Neural cell (in vitro differentiated cells): ENCODE results near the gene TMEM43. TPM values are rescaled to one million over a fixed set of nuclear protein-coding genes. Genes with fewer than 3 reads are reported as not detected.

ENCODE experiments used
- H2AFZ ChIP-seq: fragments of 200-600, 300-800 bp; sonication (generic), shearing (Covaris generic); 2 replicates; pipeline ENCODE4 v1.6.0; 2014; ENCODE audit warnings: low read depth, mild to moderate bottlenecking, antibody characterized with exemption, low read length, moderate library complexity
- H3F3A ChIP-seq: fragments of 200-600 bp; shearing (Covaris generic); 2 replicates; pipeline ENCODE4 v1.6.1; 2016; ENCODE audit warnings: mild to moderate bottlenecking, moderate library complexity, mixed read lengths, antibody characterized with exemption, low read length; ENCODE audit not compliant: insufficient read depth, poor library complexity, severe bottlenecking
- H3K27ac ChIP-seq: fragments of 200-600, 300-800 bp; sonication (generic), shearing (Covaris generic); 2 replicates; pipeline ENCODE4 v1.5.1; 2014; ENCODE audit warnings: mild to moderate bottlenecking, low read length, moderate library complexity
- H3K27me3 ChIP-seq: fragments of 300-800, 200-600 bp; sonication (generic), shearing (Covaris generic); 2 replicates; pipeline ENCODE4 v1.6.0; 2014; ENCODE audit warnings: mild to moderate bottlenecking, low read depth, low read length, moderate library complexity; ENCODE audit not compliant: insufficient read depth
- H3K36me3 ChIP-seq: fragments of 300-800, 200-600 bp; sonication (generic), shearing (Covaris generic); 2 replicates; pipeline ENCODE4 v1.5.1; 2014; ENCODE audit warnings: mild to moderate bottlenecking, antibody characterized with exemption, low read length, moderate library complexity; ENCODE audit not compliant: insufficient read depth
- H3K4me2 ChIP-seq: fragments of 300-800, 200-600 bp; sonication (generic), shearing (Covaris generic); 2 replicates; pipeline ENCODE4 v1.6.0; 2014; ENCODE audit warnings: mild to moderate bottlenecking, low read length
- H3K4me3 ChIP-seq: fragments of 300-800, 200-600 bp; sonication (generic), shearing (Covaris generic); 2 replicates; pipeline ENCODE4 v1.5.1; 2014; ENCODE audit warnings: mild to moderate bottlenecking, low read length, moderate library complexity
- H3K79me2 ChIP-seq: fragments of 200-600 bp; shearing (Covaris generic); replicated peaks from 2 replicates; pipeline ENCODE4 v1.6.0; 2014; ENCODE audit warnings: mild to moderate bottlenecking, low read length, moderate library complexity; ENCODE audit not compliant: insufficient read depth
- H3K9ac ChIP-seq: fragments of 300-800, 200-600 bp; sonication (generic), shearing (Covaris generic); 2 replicates; pipeline ENCODE4 v1.6.1; 2016; ENCODE audit warnings: mild to moderate bottlenecking, low read length, mixed read lengths
- H3K9me2 ChIP-seq: fragments of 200-600 bp; shearing (Covaris generic); 2 replicates; pipeline ENCODE4 v1.6.1; 2016; ENCODE audit warnings: mild to moderate bottlenecking, low read length, mixed read lengths; ENCODE audit not compliant: insufficient read depth
- H3K9me3 ChIP-seq: fragments of 200-600, 300-800 bp; sonication (generic), shearing (Covaris generic); 2 replicates; pipeline ENCODE4 v1.6.1; 2016; ENCODE audit warnings: mild to moderate bottlenecking, mixed run types, low read length, moderate library complexity, mixed read lengths
- H4K20me1 ChIP-seq: fragments of 200-600 bp; shearing (Covaris generic); 2 replicates; pipeline ENCODE4 v1.6.1; 2016; ENCODE audit warnings: mild to moderate bottlenecking, mixed run types; ENCODE audit not compliant: insufficient read depth
- EP300 ChIP-seq: fragments of 450-650 bp; conservative IDR thresholded peaks from 2 replicates; pipeline ENCODE4 v1.6.1; 2014; ENCODE audit warnings: antibody characterized with exemption, mild to moderate bottlenecking, moderate library complexity; ENCODE audit not compliant: poor library complexity, severe bottlenecking
- EZH2 ChIP-seq: fragments of 200-600, 300-800 bp; shearing (Covaris generic), sonication (generic); IDR thresholded peaks from 2 replicates; pipeline ENCODE4 v1.6.1; 2014; ENCODE audit warnings: antibody characterized with exemption, low read length, borderline replicate concordance, mild to moderate bottlenecking; ENCODE audit not compliant: insufficient read depth, poor library complexity, severe bottlenecking
- MXI1 ChIP-seq: fragments of 450-650 bp; conservative IDR thresholded peaks from 2 replicates; pipeline ENCODE4 v1.6.1; 2014; ENCODE audit warnings: antibody characterized with exemption, mild to moderate bottlenecking; ENCODE audit not compliant: poor library complexity, severe bottlenecking
- POLR2AphosphoS5 ChIP-seq: IDR thresholded peaks from 2 replicates; pipeline ENCODE4 v1.6.1; 2012
- RAD21 ChIP-seq: fragments of 450-650 bp; conservative IDR thresholded peaks from 2 replicates; pipeline ENCODE4 v1.6.1; 2014; ENCODE audit warnings: antibody characterized with exemption, mild to moderate bottlenecking, moderate library complexity
- SMC3 ChIP-seq: fragments of 450-650 bp; conservative IDR thresholded peaks from 2 replicates; pipeline ENCODE4 v1.6.1; 2014; ENCODE audit warnings: antibody characterized with exemption, mild to moderate bottlenecking, moderate library complexity; ENCODE audit not compliant: poor library complexity
- TAF1 ChIP-seq: IDR thresholded peaks from 2 replicates; pipeline ENCODE4 v1.6.1; 2012; ENCODE audit warnings: low read depth
- polyA plus RNA-seq: library from polyadenylated mRNA; depleted of rRNA; stranded (reverse); fragments of >200 nt; gene quantifications from 2 replicates; pipeline ENCODE4 v1.2.3, GENCODE V29; 2014
- TF ChIP-seq, protein P1 (sequence below): fragments of 450-650 bp; IDR thresholded peaks from 2 replicates; pipeline ENCODE4 v1.5.1; 2014; ENCODE audit warnings: antibody characterized with exemption, mild to moderate bottlenecking, moderate library complexity; ENCODE audit not compliant: poor library complexity, severe bottlenecking
- TF ChIP-seq, protein P2 (sequence below): IDR thresholded peaks from 2 replicates; pipeline ENCODE4 v1.6.1; 2012; ENCODE audit warnings: borderline replicate concordance

The TMEM43 gene
- polyA plus RNA-seq, 1 donor from 2014 or later = 61.3 TPM

DNA sequence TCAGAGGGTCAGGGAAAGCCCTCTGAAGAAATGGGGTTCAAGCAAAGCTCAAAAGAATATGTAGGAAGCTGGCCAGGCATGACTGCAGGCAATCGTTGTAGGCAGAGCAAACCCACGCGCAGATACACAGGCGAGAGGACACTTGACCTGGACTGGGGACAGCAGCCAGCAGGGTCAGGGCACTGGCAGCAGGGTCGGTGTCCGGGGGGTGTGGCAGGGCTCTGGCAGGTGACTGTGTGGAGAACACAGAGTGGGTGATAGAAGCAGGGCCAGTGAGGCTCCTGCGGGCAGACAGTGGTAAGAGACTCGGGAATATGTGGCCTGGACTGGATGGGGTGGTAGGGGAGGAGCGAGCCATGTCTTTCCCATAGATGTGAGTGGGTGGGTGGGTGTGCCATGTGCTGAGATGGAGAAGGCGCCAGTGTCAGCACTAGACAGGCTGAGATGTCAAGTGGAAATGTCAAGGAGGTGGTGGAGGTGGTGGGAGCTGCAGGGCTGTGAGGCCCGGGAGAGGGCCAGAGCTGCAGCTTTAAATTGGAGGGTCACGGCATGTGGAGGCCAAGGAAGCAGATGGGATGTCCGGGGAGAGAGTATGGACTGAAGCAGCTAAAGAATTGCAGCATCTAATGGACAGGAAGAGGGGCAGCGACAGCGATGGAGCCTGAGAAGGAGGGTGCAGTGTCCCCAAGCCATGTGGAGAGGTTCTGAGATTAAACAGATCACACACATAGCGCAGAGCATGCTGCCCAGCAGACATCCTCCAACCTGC lies 13.4 kb downstream of the TMEM43 start:
- no peaks in the 10 kb centered on the region for H4K20me1 ChIP-seq
- no peak overlapping the region for H3K9ac ChIP-seq
- no peaks in the 10 kb centered on the region for H3K27me3 ChIP-seq
- H2AFZ ChIP-seq = no peak overlapping the region
- H3K36me3 ChIP-seq = peaks cover 11% of the 10 kb centered on the region
- TF ChIP-seq, protein P1, sequence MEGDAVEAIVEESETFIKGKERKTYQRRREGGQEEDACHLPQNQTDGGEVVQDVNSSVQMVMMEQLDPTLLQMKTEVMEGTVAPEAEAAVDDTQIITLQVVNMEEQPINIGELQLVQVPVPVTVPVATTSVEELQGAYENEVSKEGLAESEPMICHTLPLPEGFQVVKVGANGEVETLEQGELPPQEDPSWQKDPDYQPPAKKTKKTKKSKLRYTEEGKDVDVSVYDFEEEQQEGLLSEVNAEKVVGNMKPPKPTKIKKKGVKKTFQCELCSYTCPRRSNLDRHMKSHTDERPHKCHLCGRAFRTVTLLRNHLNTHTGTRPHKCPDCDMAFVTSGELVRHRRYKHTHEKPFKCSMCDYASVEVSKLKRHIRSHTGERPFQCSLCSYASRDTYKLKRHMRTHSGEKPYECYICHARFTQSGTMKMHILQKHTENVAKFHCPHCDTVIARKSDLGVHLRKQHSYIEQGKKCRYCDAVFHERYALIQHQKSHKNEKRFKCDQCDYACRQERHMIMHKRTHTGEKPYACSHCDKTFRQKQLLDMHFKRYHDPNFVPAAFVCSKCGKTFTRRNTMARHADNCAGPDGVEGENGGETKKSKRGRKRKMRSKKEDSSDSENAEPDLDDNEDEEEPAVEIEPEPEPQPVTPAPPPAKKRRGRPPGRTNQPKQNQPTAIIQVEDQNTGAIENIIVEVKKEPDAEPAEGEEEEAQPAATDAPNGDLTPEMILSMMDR = no peak
- TF ChIP-seq RAD21 = no peak
- TF ChIP-seq TAF1 = no peak
- TF ChIP-seq SMC3 = no peak
- TF ChIP-seq EZH2 = no peak
- TF ChIP-seq, protein P2, sequence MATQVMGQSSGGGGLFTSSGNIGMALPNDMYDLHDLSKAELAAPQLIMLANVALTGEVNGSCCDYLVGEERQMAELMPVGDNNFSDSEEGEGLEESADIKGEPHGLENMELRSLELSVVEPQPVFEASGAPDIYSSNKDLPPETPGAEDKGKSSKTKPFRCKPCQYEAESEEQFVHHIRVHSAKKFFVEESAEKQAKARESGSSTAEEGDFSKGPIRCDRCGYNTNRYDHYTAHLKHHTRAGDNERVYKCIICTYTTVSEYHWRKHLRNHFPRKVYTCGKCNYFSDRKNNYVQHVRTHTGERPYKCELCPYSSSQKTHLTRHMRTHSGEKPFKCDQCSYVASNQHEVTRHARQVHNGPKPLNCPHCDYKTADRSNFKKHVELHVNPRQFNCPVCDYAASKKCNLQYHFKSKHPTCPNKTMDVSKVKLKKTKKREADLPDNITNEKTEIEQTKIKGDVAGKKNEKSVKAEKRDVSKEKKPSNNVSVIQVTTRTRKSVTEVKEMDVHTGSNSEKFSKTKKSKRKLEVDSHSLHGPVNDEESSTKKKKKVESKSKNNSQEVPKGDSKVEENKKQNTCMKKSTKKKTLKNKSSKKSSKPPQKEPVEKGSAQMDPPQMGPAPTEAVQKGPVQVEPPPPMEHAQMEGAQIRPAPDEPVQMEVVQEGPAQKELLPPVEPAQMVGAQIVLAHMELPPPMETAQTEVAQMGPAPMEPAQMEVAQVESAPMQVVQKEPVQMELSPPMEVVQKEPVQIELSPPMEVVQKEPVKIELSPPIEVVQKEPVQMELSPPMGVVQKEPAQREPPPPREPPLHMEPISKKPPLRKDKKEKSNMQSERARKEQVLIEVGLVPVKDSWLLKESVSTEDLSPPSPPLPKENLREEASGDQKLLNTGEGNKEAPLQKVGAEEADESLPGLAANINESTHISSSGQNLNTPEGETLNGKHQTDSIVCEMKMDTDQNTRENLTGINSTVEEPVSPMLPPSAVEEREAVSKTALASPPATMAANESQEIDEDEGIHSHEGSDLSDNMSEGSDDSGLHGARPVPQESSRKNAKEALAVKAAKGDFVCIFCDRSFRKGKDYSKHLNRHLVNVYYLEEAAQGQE = no peak
- no peak for TF ChIP-seq MXI1
- TF ChIP-seq POLR2AphosphoS5 = no peak
- TF ChIP-seq EP300 = no peak
- H3K4me2 ChIP-seq = no peak overlapping the region
- H3F3A ChIP-seq = no peaks in the 10 kb centered on the region
- H3K9me2 ChIP-seq = no peaks in the 10 kb centered on the region
- H3K9me3 ChIP-seq = no peaks in the 10 kb centered on the region
- H3K4me3 ChIP-seq = no peak overlapping the region
- H3K27ac ChIP-seq = no peak overlapping the region
- H3K79me2 ChIP-seq = no peaks in the 10 kb centered on the region

DNA sequence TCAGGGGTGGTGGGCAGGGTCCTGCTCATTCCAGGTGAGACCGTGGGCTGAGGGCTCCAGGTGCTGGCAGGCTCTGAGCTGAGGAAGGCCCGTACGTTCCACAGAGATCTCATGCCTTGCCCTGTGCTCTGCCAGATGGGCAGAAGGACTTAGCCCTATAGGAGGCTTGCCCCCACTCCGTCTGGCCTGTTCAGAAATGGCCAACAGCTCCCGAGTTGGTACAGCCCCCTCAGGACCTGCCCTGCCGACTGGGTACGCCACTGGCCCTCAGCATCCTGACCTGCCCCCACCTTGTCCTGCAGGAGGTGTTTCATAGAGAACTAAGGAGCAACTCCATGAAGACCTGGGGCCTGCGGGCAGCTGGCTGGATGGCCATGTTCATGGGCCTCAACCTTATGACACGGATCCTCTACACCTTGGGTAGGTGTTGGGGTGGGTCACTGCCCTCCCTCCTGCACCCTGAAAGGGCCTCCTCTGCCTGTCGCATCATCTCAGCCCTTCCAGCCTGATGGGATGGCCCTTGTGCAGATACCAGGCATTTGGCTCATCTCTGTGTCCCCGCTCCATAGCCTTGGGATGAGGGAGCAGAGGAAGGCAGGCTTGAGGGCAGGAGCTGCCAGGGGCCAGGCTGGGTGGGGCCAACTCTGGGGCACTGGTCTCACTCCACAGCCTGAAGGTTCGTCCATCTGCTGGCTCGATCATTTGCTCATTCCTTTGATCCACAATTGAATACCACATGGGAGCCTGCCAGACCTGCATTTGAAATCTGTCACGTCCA lies 14.2 kb downstream of the TMEM43 start:
- Histone ChIP-seq H3F3A (no peaks in the 10 kb centered on the region), H3K4me2 (no peak overlapping the region), H3K36me3 (peaks cover 11% of the 10 kb centered on the region), H2AFZ (no peak overlapping the region), H3K79me2 (no peaks in the 10 kb centered on the region), H3K27ac (no peak overlapping the region), H3K27me3 (no peaks in the 10 kb centered on the region), H3K9me2 (no peaks in the 10 kb centered on the region), H3K9ac (no peak overlapping the region), H3K4me3 (no peak overlapping the region), H4K20me1 (no peaks in the 10 kb centered on the region), H3K9me3 (no peaks in the 10 kb centered on the region)
- TF ChIP-seq RAD21 (no peak), POLR2AphosphoS5 (no peak), EZH2 (no peak), EP300 (no peak), MXI1 (no peak), SMC3 (no peak), TAF1 (no peak)
- TF ChIP-seq, protein P1 = no peak
- TF ChIP-seq, protein P2 = no peak
